B cell (primary cell): ENCODE data around the gene PTPN14. TPM values are rescaled to one million over a fixed set of nuclear protein-coding genes. Genes with fewer than 3 reads are reported as not detected.

Experiments used
- ATAC-seq: fragments of 200-7000 bp; cut with Tn5 transposase; one replicate; pipeline ENCODE4 v1.10.0; 2021; ENCODE audit warnings: low read depth, mild to moderate bottlenecking, moderate number of reproducible peaks, moderate library complexity
- CTCF ChIA-PET: fragments of 350-600 bp; sonication (Branson Sonifier 250); formaldehyde crosslinking; loops from one replicate; lab custom pipeline; 2021; ENCODE audit warnings: antibody characterized with exemption, inconsistent platforms; lab: Charles Lee
- POLR2A ChIA-PET: fragments of 350-600 bp; sonication (Branson Sonifier 250); formaldehyde crosslinking; loops from one replicate; lab custom pipeline; 2021; ENCODE audit warnings: antibody characterized with exemption; lab: Charles Lee
- DNase-seq: peaks from one replicate; pipeline ENCODE4 v3.0.0; 2013
- H2AFZ ChIP-seq: 2 replicates; pipeline ENCODE4 v1.6.1; 2012; ENCODE audit warnings: mild to moderate bottlenecking, low read depth, low read length; ENCODE audit not compliant: insufficient read depth, poor library complexity, severe bottlenecking
- H3K27ac ChIP-seq, 2 donors: 1 replicate in 1 of 2; 2 replicates in 1 of 2; pipeline ENCODE4 v1.5.1; 2012 to 2013; ENCODE audit warnings: low read length in 2 of 2, mild to moderate bottlenecking in 2 of 2, moderate library complexity in 1 of 2
- H3K27me3 ChIP-seq, 4 experiments: fragments of 200-600 bp in 1 of 4; sonication (generic) in 1 of 4; replicated peaks in 1 of 4; 1 replicate in 2 of 4; 2 replicates in 2 of 4; pipeline versions ENCODE4 v1.6.1 to v1.7.0; 2013 to 2016; ENCODE audit warnings: low read length in 3 of 4, mild to moderate bottlenecking in 2 of 4, mixed read lengths in 1 of 4, moderate library complexity in 1 of 4; ENCODE audit not compliant: insufficient read depth in 4 of 4, control insufficient read depth in 3 of 4; ENCODE audit errors: control extremely low read depth in 1 of 4
- H3K36me3 ChIP-seq, 2 experiments: replicated peaks in 1 of 2; 1 replicate in 1 of 2; 2 replicates in 1 of 2; pipeline versions ENCODE4 v1.6.1 to v1.7.1; 2013; ENCODE audit warnings: low read length in 1 of 2; ENCODE audit not compliant: insufficient read depth in 2 of 2, control insufficient read depth in 1 of 2; ENCODE audit errors: control extremely low read depth in 1 of 2, extremely low read depth in 1 of 2
- H3K4me1 ChIP-seq, 2 donors: fragments of 200-600 bp in 1 of 2; sonication (generic) in 1 of 2; 1 replicate in 1 of 2; 2 replicates in 1 of 2; pipeline versions ENCODE4 v1.5.1 to v1.6.1; 2013 to 2017; ENCODE audit warnings: low read length in 2 of 2; ENCODE audit not compliant: control insufficient read depth in 2 of 2, insufficient read depth in 2 of 2
- H3K4me2 ChIP-seq: replicated peaks from 2 replicates; pipeline ENCODE3; 2012; ENCODE audit warnings: mild to moderate bottlenecking, low read depth, low read length; ENCODE audit not compliant: poor library complexity, severe bottlenecking
- H3K4me3 ChIP-seq, 5 experiments: fragments of 200-600 bp in 1 of 5; sonication (generic) in 1 of 5; 1 replicate in 3 of 5; 2 replicates in 2 of 5; pipeline versions ENCODE4 v1.5.1 to v1.7.0; 2011 to 2016; ENCODE audit warnings: low read length in 4 of 5, mild to moderate bottlenecking in 4 of 5, low read depth in 2 of 5, control low read depth in 1 of 5, moderate library complexity in 1 of 5; ENCODE audit not compliant: insufficient read depth in 1 of 5; ENCODE audit errors: control extremely low read depth in 1 of 5, extremely low read depth in 1 of 5
- H3K79me2 ChIP-seq: fragments of 200-600 bp; sonication (generic); one replicate; pipeline ENCODE4 v1.6.0; 2016; ENCODE audit warnings: low read length; ENCODE audit not compliant: control insufficient read depth, insufficient read depth
- H3K9ac ChIP-seq: fragments of 200-600 bp; sonication (generic); 2 replicates; pipeline ENCODE4 v1.6.1; 2017; ENCODE audit warnings: mild to moderate bottlenecking, low read length, moderate library complexity
- H3K9me3 ChIP-seq, 3 donors: one replicate each; pipeline versions ENCODE4 v1.6.1 to v1.7.1; 2013; ENCODE audit warnings: low read length in 2 of 3; ENCODE audit not compliant: control insufficient read depth in 2 of 3, insufficient read depth in 1 of 3; ENCODE audit errors: control extremely low read depth in 1 of 3
- H4K20me1 ChIP-seq: 2 replicates; pipeline ENCODE4 v1.6.0; 2012; ENCODE audit warnings: mild to moderate bottlenecking, low read length; ENCODE audit not compliant: insufficient read depth, control insufficient read depth, poor library complexity, severe bottlenecking
- H3K27ac Mint-ChIP-seq: one replicate; pipeline ENCODE4 v1.8.0; 2021; ENCODE audit warnings: mixed read lengths
- H3K27me3 Mint-ChIP-seq: one replicate; pipeline ENCODE4 v1.8.0; 2021; ENCODE audit warnings: mixed read lengths
- H3K4me1 Mint-ChIP-seq: one replicate; pipeline ENCODE4 v1.8.0; 2021; ENCODE audit warnings: mixed read lengths
- H3K4me3 Mint-ChIP-seq: one replicate; pipeline ENCODE4 v1.8.0; 2021; ENCODE audit warnings: mixed read lengths
- H3K9me3 Mint-ChIP-seq: one replicate; pipeline ENCODE4 v1.8.0; 2022; ENCODE audit warnings: mixed read lengths; ENCODE audit not compliant: insufficient read depth
- CTCF ChIP-seq: fragments of 200-600 bp; IDR thresholded peaks from one replicate; pipeline ENCODE4 v1.8.0; 2022; ENCODE audit warnings: antibody characterized with exemption, mild to moderate bottlenecking
- EZH2 ChIP-seq: IDR thresholded peaks from 2 replicates; pipeline ENCODE4 v1.6.1; 2012; ENCODE audit warnings: borderline replicate concordance, low read depth, mild to moderate bottlenecking, moderate library complexity, low read length; ENCODE audit not compliant: insufficient read depth, poor library complexity, severe bottlenecking
- WGBS: methylation state at CpG from one replicate; pipeline ENCODE4 v1.1.5; 2013; ENCODE audit warnings: missing lambda C conversion rate; ENCODE audit not compliant: insufficient coverage; 5-methylcytosine and 5-hydroxymethylcytosine counted together
- intact Hi-C: fragments of 100-400 bp; cut with micrococcal nuclease; formaldehyde crosslinking; loops from one replicate; pipeline ENCODE4 v1.10.0; 2022
- polyA plus RNA-seq: library from polyadenylated mRNA; depleted of rRNA; stranded (reverse); fragments of >200 nt; gene quantifications from 2 replicates; pipeline ENCODE4 v1.2.3, GENCODE V29; 2012
- total RNA-seq, 2 donors: library from RNA; stranded (reverse); fragments of 120-200 nt in 1 of 2; gene quantifications; 1 replicate in 1 of 2; 2 replicates in 1 of 2; pipeline versions ENCODE4 v1.2.3 to v1.2.4, GENCODE V29; 2013 to 2022

The PTPN14 gene
- total and polyA plus RNA-seq, 2 donors (not counting 1 experiment from before 2014, with no cell fraction given), result under 0.01 TPM; not detected in 1

- peaks cover 0 to 22% (median 12%) of the 10 kb centered on the region in 4 experiments for H3K27me3 ChIP-seq
- H3K4me1 Mint-ChIP-seq, result peaks cover 11% of the 10 kb centered on the region
- peaks cover 0 to 5% of the 10 kb centered on the region in 2 donors for H3K4me1 ChIP-seq
- H3K9ac ChIP-seq, result no peak overlapping the region
- ATAC-seq, result no peak
- no peaks in the 10 kb centered on the region for H3K9me3 Mint-ChIP-seq
- H3K4me3 Mint-ChIP-seq, result peak overlapping the region; percentile 26
- H2AFZ ChIP-seq, result no peak overlapping the region
- H3K79me2 ChIP-seq, result no peaks in the 10 kb centered on the region
- peaks cover 40% of the 10 kb centered on the region for H3K27me3 Mint-ChIP-seq
- no peak overlapping the region for H3K27ac Mint-ChIP-seq
- 7% methylated on average over 12 of the region's 15 CpGs for WGBS
- no peak overlapping the region for H3K4me2 ChIP-seq
- H3K27ac ChIP-seq, result no peak overlapping the region
- no peaks in the 10 kb centered on the region for H3K36me3 ChIP-seq
- no peak for DNase-seq
- no peaks in the 10 kb centered on the region for H4K20me1 ChIP-seq
- no peak for TF ChIP-seq CTCF
- intact Hi-C loops, result no loop called here
- no peaks in the 10 kb centered on the region for H3K9me3 ChIP-seq
- POLR2A ChIA-PET, result no interaction called here
- CTCF ChIA-PET, result no interaction called here
- H3K4me3 ChIP-seq, result no peak overlapping the region
Observed at GRCh38 chr1:214552174-214552608, 789 bp upstream of the PTPN14 start.

GRCh38 chr1:214550857-214551435 is 456 bp downstream of the PTPN14 start:
- WGBS, result 7% methylated on average over 57 of the region's 57 CpGs
- no peaks in the 10 kb centered on the region for H3K9me3 Mint-ChIP-seq
- peaks cover 37% of the 10 kb centered on the region for H3K27me3 Mint-ChIP-seq
- Histone ChIP-seq H3K27ac (no peak overlapping the region), H3K4me3 (no peak overlapping the region), H3K36me3 (no peaks in the 10 kb centered on the region), H3K79me2 (no peaks in the 10 kb centered on the region), H3K9me3 (no peaks in the 10 kb centered on the region), H3K4me2 (peak overlapping the region; percentile 33), H3K27me3 (peaks cover 0 to 22% (median 12%) of the 10 kb centered on the region in 4 experiments), H3K9ac (no peak overlapping the region), H4K20me1 (no peaks in the 10 kb centered on the region), H3K4me1 (peaks cover 0 to 5% of the 10 kb centered on the region in 2 donors), H2AFZ (no peak overlapping the region)
- TF ChIP-seq CTCF (no peak), EZH2 (no peak)
- DNase-seq (no peak), ATAC-seq (no peak)
- ChIA-PET CTCF (no interaction called here), POLR2A (no interaction called here)
- intact Hi-C loops, result no loop called here
- H3K4me1 Mint-ChIP-seq, result peaks cover 11% of the 10 kb centered on the region
- H3K4me3 Mint-ChIP-seq, result peak overlapping the region; percentile 52
- no peak overlapping the region for H3K27ac Mint-ChIP-seq
